Ecto neural progenitor cell (in vitro differentiated cells): ENCODE measurements around the gene PADI1.
A peak's percentile ranks its signal among the peaks of the same experiment; 100 is the strongest.

Experiments used
- DNase-seq: peaks from one replicate; pipeline ENCODE4 v3.0.0-alpha.2; 2018; ENCODE audit warnings: low spot score

Gene PADI1

DNA sequence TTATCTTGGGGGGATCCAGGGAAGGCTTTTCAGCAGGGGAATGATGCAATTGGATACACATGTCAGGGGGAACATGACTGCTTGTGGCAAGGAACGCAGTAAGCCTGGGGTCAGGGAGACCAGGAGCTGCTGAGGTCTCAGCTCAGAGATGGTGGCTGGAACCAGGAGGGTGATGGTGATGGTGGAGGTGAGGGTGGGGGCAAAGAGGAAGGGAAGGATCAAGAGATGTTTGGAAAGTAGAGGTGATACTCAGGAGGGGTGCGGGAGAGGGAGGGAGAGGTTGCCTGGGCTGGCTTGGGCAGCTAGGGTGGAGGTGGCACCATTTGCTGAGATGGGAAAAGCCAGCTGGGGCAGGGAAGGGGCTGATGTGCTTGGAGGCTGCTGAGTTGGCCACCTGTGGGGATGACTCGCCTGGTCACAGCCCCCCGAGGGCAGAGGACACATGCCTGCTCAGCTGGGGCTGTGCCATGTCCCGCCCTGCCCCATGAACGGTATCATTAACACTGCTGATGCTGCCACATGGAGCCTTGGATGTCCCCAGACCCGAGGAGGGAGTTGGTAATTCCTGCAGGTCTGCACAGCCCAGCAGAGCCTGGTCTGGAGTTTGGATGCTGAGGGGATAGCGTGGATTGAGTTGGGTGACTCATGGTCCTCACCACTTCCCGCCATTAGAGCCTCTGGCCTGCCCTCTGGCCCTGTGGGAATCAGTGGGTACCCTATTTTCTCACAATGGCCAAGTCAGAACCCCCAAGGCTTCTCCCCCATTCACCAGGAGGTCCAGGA lies 6.3 kb upstream of the PADI1 start:
- DNase-seq: peak; percentile 44

GRCh38 chr1:17199267-17200044 lies 5.5 kb upstream of the PADI1 start:
- DNase-seq: peak; percentile 45

DNA sequence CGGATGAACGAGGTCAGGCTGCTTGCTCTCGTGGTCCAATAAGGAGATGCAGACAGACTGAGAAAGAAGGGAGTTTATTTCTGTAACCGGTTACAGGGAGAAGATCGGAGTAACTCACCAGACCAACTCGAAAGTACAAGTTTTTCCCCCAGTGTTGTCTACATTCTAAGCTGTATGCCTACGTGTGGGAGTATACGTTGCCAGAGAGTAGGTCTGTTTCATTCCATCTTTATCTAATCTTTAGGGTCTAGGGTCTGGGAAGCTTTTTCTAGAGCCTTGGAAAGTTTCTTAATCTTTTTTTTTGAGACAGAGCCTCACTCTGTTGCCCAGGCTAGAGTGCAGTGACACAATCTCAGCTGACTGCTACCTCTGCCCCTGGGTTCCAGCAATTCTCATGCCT lies 4.7 kb upstream of the PADI1 start:
- DNase-seq: no peak

DNA sequence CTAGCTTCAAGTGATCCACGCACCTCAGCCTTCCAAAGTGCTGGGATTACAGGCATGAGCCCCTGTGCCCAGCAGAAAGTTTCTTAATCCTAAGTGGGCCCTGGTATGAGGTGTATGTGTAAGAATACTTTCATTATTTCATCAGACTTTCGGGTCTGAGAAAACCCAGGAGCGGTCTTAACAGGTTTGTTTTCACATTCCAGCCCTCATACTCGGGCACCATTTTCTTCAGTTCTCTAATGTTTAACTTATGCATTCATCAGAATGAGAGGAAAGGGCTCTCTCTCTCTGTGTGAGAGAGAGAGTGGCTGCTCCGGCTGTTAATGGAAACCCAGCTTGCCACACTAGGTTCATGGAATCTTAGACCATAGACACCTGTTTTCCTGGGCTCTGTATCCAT lies 4.2 kb upstream of the PADI1 start:
- DNase-seq: no peak

DNA sequence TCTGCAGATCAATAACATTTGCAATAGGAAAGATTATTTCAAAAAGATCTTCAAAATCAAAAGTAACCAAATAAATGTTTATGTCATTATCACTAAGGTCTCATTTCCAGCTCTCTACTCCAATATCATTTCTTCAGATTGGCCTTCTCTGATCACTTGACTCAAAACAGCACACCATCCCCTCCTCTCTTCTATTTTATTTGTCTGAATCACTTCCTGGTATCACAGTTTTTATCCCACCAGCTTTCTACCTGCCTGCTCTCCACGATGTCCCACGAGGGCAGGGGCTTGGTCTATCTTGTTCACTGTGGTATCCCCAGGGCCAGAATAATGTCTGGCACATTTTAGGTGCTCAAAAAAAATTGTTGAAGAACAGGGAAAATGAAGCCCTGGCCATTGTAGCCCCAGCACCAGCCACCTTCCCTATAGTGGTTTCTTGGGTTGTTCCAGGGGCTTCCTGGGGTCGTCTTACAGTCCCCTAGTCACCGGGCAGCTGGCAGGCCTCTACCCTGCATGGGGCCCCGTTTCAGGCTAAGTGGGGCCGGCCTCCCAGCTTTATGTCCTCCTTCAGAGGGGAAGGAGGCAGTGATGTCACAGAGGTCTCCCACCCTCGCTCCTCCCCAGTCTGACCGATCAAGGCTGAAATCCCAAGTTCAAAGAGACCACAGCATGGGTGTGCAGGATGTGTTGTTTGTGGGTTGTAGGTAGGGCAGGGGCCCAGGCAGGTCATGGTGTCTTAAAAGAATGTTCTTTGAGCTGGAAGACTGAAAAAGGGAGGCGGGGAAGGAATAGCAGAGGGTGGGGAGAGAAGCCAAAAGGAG lies 3.5 kb upstream of the PADI1 start:
- no peak for DNase-seq

DNA sequence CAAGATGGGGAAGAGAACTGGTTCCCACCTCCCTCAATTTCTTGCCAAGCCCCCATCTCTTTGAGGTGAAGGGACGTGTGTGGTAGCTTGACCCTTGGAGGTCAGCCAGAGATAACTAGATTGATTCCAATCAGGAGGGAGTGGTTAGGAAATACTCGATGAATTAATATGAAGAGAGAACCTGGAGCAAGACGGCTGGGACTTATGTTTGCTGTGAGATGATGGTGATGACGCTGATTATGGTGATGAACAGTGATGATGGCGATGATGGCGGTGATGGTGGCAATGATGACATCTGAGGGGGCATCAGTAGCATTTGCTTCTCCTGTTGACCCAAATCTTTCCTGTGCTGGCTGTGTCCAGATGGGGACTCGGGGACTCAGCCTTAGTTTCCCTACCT lies 724 bp downstream of the PADI1 start:
- no peak for DNase-seq

GRCh38 chr1:17206196-17206595 lies 1.3 kb downstream of the PADI1 start:
- no peak for DNase-seq

- DNase-seq: no peak
These were observed 2.1 kb downstream of the PADI1 start for GRCh38 chr1:17207046-17207445.

- DNase-seq: no peak
These were observed 2.6 kb downstream of the PADI1 start for GRCh38 chr1:17207540-17207939.

DNA sequence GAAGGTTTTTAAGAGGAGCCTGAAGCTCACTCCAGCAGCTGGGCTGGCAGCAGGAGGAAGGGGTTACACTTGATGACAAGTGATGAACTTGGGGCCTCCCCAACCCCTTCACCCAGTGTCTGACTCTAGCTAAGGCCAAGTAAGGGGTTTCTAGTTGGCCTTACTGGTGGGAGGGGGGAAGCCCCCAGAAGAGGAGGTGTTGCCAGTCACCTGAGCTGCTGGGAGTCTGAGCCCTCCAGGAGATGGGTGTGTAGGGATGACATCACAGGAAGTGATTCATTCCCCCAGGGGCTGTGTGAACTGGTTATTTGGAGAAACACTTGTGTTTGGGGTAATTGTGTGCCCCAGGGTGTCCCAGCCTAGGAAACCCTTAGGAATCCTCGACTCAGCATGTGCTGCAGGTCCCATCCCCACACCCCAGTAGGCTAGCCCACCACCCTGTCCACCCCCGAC lies 3.1 kb downstream of the PADI1 start:
- DNase-seq: no peak

GRCh38 chr1:17208546-17208945 lies 3.6 kb downstream of the PADI1 start:
- no peak for DNase-seq

DNA sequence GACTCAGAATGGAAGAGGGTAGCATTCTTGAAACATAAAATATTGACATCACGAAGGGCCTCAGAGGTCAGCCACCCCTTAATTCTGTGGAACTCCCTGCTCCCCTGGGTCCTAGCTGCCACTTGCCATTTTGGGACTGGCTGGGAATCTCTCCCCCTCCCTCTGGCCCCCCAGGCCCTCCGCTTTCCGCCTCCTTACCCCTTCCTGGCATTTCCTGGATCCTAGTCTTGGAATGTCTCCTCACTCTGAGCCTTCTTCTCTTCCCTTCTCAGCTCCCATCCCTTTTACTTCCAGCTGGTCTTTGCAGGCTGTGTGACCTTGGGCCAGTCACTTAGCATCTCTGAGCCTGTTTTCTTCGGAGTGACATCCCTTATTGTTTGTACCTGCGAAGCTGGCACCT lies 4.5 kb downstream of the PADI1 start:
- no peak for DNase-seq

GRCh38 chr1:17210176-17210575 lies 5.2 kb downstream of the PADI1 start:
- no peak for DNase-seq

DNA sequence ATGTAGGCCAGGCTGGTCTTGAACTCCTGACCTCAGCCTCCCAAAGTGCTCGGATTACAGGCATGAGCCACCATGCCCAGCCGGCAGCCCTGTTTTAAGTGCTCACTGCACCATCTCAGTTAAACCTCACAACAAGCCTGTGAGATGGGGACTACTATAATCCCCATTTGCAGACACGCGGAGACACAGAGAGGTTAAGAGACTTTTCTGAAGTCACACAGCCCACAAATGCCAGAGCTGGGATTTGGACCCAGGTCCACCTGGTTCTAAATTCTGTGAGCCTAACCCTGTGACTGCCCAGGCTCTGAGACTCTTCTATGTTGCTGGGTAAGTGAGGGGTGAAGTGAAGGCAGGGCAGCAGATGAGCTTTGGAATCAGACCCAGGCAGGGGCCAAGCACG lies 6.4 kb downstream of the PADI1 start:
- no peak for DNase-seq

GRCh38 chr1:17212009-17212408 lies 7.1 kb downstream of the PADI1 start:
- no peak for DNase-seq

GRCh38 chr1:17212487-17213121 lies 7.7 kb downstream of the PADI1 start:
- no peak for DNase-seq

DNA sequence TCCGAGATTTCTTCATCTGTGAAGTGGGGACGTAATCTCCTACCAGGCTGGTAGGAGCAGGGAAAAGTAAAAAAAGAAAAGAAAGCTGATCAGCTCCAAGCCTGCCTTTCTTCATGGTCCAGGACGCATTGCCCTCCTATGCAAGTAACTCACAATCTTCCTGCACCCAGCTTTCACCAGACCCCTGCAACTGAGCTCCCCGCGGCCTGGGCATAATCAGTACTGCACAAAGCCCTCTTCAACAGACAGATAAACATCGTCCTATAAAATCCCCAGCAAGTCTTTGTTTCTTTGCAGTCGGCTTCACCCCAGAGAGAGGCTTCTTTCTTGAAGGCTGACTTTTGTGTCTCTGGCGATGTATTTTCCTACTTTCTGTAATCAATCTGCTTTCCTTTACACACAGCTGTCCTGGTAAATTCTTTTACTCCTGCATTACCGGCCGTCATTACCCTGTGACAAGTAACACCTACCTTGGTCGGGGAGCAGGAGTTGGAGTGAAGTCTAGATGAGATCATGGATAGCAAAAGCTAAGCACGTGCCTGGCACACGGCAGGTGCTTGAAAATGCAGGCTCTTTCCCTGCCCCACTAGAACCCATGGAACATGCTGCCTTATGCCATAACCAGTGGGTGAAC lies 8.3 kb downstream of the PADI1 start:
- DNase-seq: no peak

DNA sequence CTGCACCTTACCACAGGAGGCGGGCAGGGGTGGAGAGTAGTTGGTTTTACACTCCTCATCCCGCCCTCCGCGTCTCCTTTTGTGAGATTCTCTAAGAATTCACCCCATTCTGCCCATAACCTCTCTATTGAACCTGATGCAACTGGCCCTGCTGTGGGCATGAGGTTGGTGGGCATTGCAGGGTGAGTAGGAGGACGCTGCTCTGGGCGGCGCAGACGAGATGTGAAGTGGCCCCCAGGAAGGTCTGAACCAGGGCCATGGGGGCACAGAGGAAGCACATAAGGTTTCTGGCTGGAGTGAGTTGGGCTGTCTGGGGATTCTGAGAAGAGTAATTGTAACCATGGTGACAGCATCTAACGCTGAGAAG lies 8.8 kb downstream of the PADI1 start:
- no peak for DNase-seq

DNA sequence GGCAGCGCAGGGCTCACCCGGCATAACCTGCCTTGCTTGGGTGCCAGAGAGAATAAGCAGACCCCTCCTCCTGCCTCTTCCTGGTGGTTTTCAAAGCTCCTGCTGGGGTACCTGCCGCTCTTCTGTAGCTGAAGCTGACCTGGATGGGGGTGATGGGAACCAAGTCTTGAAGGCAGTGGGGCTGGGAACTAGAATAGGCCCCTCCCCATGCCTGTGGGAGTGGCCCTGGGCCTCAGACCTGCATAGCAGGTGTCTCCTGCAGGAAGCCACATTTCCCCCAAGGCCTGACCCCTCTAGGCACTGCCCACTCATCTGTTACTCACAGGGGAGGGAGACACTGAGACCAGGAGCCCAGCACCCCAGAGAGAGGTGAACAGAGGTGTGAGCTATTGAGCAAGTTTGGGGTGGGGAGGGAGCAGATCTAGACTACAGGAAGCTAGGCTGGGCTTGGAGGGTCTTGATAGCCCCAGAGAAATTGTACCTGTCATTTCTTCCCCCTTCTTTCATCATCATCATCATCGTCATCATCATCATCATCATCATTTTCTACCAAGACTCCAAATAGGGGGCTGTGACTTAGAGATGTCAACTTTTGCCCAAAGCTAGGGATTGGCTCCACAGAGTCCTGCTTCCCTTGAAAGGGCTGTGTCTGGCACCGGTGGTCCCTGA lies 10.1 kb downstream of the PADI1 start:
- no peak for DNase-seq

- DNase-seq: no peak
These were observed 10.6 kb downstream of the PADI1 start for GRCh38 chr1:17215545-17215890.

DNA sequence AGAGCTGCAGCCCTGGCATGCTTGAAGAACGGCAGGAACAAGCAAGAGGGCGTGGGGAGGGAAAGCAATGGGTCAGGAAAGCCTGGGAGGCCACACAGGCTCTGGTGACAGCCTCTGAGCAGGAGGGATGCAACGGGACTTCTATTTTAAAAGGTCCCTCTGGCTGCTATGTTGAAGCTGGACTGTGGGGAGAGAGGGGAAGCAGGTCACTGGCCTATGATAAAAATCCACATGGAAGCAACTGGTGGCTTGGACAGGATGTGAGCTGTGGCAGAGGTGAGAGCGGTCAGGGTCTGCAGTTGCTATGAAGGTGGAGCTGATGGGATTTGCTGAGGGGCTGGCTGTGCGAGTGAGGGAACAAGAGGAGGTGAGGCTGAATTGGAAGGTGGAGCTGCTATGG lies 11.2 kb downstream of the PADI1 start:
- DNase-seq: no peak
